ENCODE measurements around the gene EN2. TPM values are rescaled to one million over a fixed set of nuclear protein-coding genes. Genes with fewer than 3 reads are reported as not detected.
A peak's percentile ranks its signal among the peaks of the same experiment; 100 is the strongest.

The EN2 gene
- total and polyA plus RNA-seq, 2 of the 4 experiments (the other 2 are of a cell fraction) = not detected

GRCh38 chr7:155423337-155424285 lies 34.3 kb upstream of the EN2 start:
- Histone ChIP-seq H2AK9ac (replicated peaks; ENCODE audit: low read depth, low read length, poor library complexity) (peak overlapping the region; percentile 37), H3K4me3 (ENCODE audit: insufficient read depth, low read depth, low read length) (no peak overlapping the region), H2AK5ac (ENCODE audit: low read depth, low read length) (no peak overlapping the region), H4K91ac (ENCODE audit: insufficient read depth, low read depth, low read length) (no peak overlapping the region), H4K5ac (ENCODE audit: low read depth, low read length) (no peak overlapping the region), H3K27ac (ENCODE audit: insufficient read depth, low read length) (no peak overlapping the region), H3K4me1 (ENCODE audit: control insufficient read depth, insufficient read depth, low read length) (no peaks in the 10 kb centered on the region), H3K4me2 (ENCODE audit: low read depth, low read length) (no peak overlapping the region), H2BK5ac (ENCODE audit: low read depth, low read length, poor library complexity, severe bottlenecking) (no peak overlapping the region), H3K36me3 (ENCODE audit: control insufficient read depth, insufficient read depth, low read length) (no peaks in the 10 kb centered on the region), H3K23ac (ENCODE audit: low read depth, low read length) (no peak overlapping the region), H4K20me1 (ENCODE audit: insufficient read depth, low read length) (no peaks in the 10 kb centered on the region), H3K9ac (ENCODE audit: low read depth, low read length) (no peak overlapping the region), H2BK20ac (ENCODE audit: low read depth, low read length) (no peak overlapping the region), H3K18ac (ENCODE audit: low read depth, low read length) (no peak overlapping the region), H4K8ac (ENCODE audit: low read depth in 2 of 2, low read length in 2 of 2) (no peak overlapping the region), H2BK120ac (ENCODE audit: low read depth, low read length) (no peak overlapping the region), H2AFZ (replicated peaks; ENCODE audit: low read length, poor library complexity) (peak overlapping the region; percentile 43), H3K14ac (replicated peaks; ENCODE audit: low read depth, low read length) (no peak overlapping the region), H2BK15ac (ENCODE audit: low read depth, low read length) (no peak overlapping the region), H3K9me3 (ENCODE audit: control insufficient read depth, insufficient read depth, low read length) (no peaks in the 10 kb centered on the region), H3K27me3 (ENCODE audit: control insufficient read depth, insufficient read depth, low read length) (no peaks in the 10 kb centered on the region; the same call in 1 of the 2 replicates), H3K79me1 (ENCODE audit: low read depth in 1 of 2, low read length in 2 of 2) (no peaks in the 10 kb centered on the region), H3K56ac (ENCODE audit: extremely low read depth, insufficient read depth, low read length) (no peak overlapping the region), H3K4ac (ENCODE audit: low read depth, low read length) (no peak overlapping the region), H3K9me1 (ENCODE audit: insufficient read depth, low read length) (no peaks in the 10 kb centered on the region; the same call in 1 of the 2 replicates)
- no peak for DNase-seq
- intact Hi-C loops (cut with micrococcal nuclease) = no loop called here
- ChIA-PET POLR2A (ENCODE audit: unreplicated experiment) (no interaction called here), CTCF (no interaction called here)
- in situ Hi-C loops (cut with MboI; ENCODE audit: low sequenced_read_pairs) = no loop called here
- no peak for ATAC-seq (ENCODE audit: low read depth)
- WGBS, 2 experiments (ENCODE audit: extremely low coverage in 2 of 2, insufficient read length in 1 of 2) = 47% methylated on average over 12 of the region's 24 CpGs; no CpG with 5 or more reads in 1 of the 2 experiments
- no TSS peak for BruUV-seq (replicated peaks)
- no peak for TF ChIP-seq CTCF (conservative IDR thresholded peaks at IDR 0.05; ENCODE audit: low read depth, low read length)
- dilution Hi-C loops (cut with HindIII; ENCODE audit: low sequenced_read_pairs, unreplicated experiment) = no loop called here
